GM12864 (cell line): Measurements from ENCODE around the gene TRPV6.
A peak's percentile ranks its signal among the peaks of the same experiment; 100 is the strongest.

Experiments
- DNase-seq: peaks from one replicate; pipeline ENCODE4 v3.0.0-alpha.2; 2011; ENCODE audit warnings: low read depth
- H3K4me3 ChIP-seq: 2 replicates; pipeline ENCODE4 v1.5.1; 2011; ENCODE audit warnings: mild to moderate bottlenecking, low read depth, low read length, control low read depth
- TF ChIP-seq, protein P1 (sequence below): IDR thresholded peaks from 2 replicates; pipeline ENCODE4 v1.5.1; 2011; ENCODE audit warnings: low read depth, mild to moderate bottlenecking, moderate library complexity, low read length, control low read depth, inconsistent platforms; ENCODE audit errors: missing control alignments

The TRPV6 gene

DNA sequence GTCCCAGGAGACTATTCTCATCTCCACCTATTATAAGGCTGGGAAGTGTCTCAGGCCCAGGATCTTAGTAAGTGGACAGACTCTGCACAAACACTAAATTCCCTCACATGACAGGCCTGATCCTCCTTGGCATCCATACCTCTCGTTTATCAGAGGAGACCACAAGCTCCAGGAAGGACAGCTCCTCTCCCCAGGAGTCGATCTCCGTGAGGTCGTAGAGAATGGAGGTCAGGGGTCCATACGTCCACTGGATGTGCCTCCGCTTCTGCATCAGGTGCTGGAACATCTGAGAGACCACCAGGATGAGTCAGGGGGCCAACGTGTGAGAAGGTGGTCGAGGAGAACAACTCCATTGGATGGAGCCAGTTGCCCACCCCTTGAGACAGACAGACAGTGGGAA is 42.4 kb upstream of the TRPV6 start:
- DNase-seq, result no peak
- no peak overlapping the region for H3K4me3 ChIP-seq
- TF ChIP-seq, protein P1, sequence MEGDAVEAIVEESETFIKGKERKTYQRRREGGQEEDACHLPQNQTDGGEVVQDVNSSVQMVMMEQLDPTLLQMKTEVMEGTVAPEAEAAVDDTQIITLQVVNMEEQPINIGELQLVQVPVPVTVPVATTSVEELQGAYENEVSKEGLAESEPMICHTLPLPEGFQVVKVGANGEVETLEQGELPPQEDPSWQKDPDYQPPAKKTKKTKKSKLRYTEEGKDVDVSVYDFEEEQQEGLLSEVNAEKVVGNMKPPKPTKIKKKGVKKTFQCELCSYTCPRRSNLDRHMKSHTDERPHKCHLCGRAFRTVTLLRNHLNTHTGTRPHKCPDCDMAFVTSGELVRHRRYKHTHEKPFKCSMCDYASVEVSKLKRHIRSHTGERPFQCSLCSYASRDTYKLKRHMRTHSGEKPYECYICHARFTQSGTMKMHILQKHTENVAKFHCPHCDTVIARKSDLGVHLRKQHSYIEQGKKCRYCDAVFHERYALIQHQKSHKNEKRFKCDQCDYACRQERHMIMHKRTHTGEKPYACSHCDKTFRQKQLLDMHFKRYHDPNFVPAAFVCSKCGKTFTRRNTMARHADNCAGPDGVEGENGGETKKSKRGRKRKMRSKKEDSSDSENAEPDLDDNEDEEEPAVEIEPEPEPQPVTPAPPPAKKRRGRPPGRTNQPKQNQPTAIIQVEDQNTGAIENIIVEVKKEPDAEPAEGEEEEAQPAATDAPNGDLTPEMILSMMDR, result no peak

DNA sequence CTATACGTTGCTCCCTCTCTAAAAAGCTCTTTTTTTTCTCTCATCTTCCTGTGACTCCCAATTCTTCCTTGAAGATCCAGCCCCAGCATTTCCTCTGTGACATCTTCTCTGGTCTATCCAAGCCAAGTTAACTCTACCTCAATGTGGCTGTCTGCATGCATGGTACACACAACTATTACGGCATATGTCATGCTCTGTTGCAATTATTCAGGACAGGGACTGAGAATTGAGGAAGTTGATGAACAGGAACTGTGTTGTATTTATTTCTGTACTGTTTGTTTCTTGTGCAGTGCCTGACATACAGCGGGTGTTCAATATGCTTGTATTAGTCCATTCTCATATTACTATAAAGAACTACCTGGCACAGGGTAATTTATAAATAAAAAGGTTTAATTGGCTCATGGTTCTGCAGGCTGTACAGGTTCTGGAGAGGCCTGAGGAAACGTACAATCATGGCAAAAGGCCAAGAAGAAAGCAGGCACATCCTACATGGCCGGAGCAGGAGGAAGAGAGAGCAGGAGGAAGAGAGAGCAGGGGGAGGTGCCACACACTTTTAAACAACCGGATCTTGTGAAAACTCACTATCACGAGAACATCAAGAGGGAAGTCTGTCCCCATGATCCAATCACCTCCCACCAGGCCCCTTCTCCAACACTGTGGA is 41.7 kb upstream of the TRPV6 start:
- TF ChIP-seq, protein P1, result no peak
- H3K4me3 ChIP-seq, result no peak overlapping the region
- no peak for DNase-seq

DNA sequence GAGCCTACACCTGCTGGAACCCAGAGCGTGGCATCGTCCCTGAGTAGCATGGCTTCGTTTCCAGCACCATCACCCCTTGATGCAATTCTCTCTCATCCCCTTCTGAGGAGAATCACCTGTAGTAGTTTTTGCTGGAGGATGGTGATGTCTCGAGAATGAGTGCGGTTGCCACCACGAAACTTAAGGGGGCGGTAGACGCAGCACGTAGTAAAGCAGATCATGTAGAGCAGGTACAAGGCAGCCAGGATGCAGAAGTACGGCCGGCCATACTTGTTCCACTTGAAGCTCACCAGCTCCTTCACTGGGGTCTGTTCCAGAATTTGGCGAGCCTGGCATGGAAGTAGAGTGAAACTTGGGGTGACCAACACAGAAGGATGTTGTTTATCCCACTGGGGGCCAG is 39.9 kb upstream of the TRPV6 start:
- DNase-seq, result no peak
- TF ChIP-seq, protein P1, result peak; percentile 49
- no peak overlapping the region for H3K4me3 ChIP-seq

DNA sequence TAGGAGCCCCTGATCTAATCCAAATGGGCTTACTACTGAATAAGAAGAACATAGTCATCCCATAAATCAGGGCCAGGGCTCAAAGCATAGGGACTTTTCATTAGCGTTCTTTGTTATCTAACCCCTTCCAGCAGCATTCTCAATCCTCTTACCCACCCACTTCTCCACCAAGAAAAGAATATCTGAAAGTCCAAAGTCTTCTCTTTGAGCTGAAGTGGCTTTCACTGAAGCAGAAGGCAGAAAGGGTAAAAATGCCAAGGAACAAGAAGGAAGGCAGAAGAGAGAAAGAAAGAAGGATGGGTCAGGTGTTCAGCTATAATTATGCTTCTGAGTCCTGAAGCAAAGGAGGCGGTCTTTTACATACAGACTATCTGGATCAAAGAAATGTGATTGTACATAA is 37.8 kb upstream of the TRPV6 start:
- DNase-seq, result no peak
- no peak overlapping the region for H3K4me3 ChIP-seq
- TF ChIP-seq, protein P1, result no peak

DNA sequence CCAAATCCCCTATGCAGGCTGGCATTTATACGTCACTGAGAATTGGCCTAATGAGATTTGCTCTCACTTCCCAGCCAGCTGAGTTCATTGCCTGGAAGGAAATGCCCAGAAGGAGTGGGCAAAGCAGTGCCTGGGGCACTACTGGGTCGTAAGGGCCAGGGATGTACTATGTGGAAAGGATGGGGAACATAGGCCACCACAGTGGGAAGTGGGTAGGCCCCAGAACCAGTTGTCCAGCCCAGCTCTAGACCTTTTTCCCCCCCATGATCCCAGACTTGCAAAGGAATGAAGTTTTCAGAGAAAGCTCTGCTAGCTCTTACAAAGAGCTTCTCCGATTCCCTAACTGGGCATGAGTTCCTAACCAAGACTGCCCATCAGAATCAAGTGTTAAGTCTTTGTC is 34.1 kb upstream of the TRPV6 start:
- TF ChIP-seq, protein P1, result no peak
- no peak for DNase-seq
- H3K4me3 ChIP-seq, result no peak overlapping the region

DNA sequence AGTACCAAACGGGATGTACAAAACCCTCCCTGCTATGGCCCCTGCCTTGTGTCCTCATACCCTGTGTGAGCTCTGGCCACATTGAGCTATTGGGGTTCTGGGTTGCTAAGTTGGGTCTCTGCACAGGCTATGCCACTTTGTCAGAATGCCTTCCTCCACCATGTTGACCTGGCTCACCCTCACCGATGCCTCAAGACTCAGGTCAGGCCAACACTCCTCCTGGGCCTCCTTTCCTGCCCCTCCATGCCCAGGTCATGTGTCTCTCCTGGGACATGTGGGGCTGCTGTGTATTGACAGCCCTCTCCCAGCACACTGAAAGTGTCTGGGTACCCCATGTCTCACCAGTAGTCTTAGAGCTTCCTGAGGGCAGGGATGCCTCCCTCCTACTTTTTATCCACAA is 33.4 kb upstream of the TRPV6 start:
- no peak for DNase-seq
- no peak overlapping the region for H3K4me3 ChIP-seq
- TF ChIP-seq, protein P1, result no peak

DNA sequence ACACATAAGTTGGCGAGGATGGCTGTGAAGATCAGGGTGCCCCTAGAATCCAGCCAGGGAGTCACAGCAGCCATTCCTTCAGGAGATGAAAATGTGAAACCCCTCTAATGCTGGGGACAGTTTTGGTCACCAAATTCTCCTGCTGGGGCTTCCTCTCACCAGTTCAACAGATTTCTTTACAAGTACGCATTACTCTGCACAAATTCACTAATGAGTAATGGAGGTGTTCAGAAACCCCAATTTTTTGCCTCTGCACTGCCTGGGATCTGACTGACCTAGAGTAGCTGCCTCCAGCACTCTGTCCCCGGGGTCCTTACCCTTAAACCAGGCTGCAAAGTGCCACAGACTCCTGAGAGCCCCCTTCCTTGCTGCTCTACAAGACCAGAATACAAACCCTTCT is 31.9 kb upstream of the TRPV6 start:
- TF ChIP-seq, protein P1, result no peak
- no peak overlapping the region for H3K4me3 ChIP-seq
- no peak for DNase-seq
